IPS-18a (cell line): ENCODE data around the gene ZFAND5.

Source experiments
- H3K27ac ChIP-seq: one replicate; pipeline ENCODE4 v1.5.1; 2013; ENCODE audit warnings: low read length
- H3K27me3 ChIP-seq: one replicate; pipeline ENCODE4 v1.6.1; 2013; ENCODE audit warnings: mild to moderate bottlenecking, low read length; ENCODE audit not compliant: control insufficient read depth, insufficient read depth
- H3K36me3 ChIP-seq: one replicate; pipeline ENCODE4 v1.6.1; 2013; ENCODE audit warnings: low read depth, low read length; ENCODE audit not compliant: control insufficient read depth
- H3K4me1 ChIP-seq: one replicate; pipeline ENCODE4 v1.6.1; 2013; ENCODE audit warnings: low read depth, low read length; ENCODE audit not compliant: control insufficient read depth
- H3K4me3 ChIP-seq: one replicate; pipeline ENCODE4 v1.5.1; 2013; ENCODE audit warnings: low read length
- H3K9ac ChIP-seq: one replicate; pipeline ENCODE4 v1.6.1; 2013; ENCODE audit warnings: mild to moderate bottlenecking, low read length, moderate library complexity
- H3K9me3 ChIP-seq: one replicate; pipeline ENCODE4 v1.6.1; 2013; ENCODE audit warnings: low read depth, low read length; ENCODE audit not compliant: control insufficient read depth

Gene ZFAND5

DNA sequence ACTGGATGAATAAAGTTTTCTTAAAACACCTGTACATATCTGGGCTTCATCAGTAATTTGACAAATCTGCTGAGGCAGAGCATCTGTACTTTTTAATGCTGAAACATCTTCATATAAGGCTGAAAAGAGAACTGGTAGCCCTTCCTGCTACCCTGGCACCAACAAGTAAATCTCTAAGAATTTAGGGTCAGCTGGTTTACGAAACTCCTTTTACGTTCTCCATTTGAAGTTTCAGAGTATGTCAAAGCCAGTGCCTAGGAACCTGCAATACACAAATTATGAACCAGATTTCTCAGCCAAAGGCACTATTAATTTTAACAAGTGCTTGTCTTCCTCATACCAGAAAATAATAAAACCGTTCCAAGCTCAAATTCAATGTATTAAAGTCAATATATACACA is 3.8 kb downstream of the ZFAND5 start:
- no peaks in the 10 kb centered on the region for H3K9me3 ChIP-seq
- H3K4me1 ChIP-seq, result peaks cover 11% of the 10 kb centered on the region
- peaks cover 74% of the 10 kb centered on the region for H3K36me3 ChIP-seq
- peak overlapping the region; percentile 98 for H3K4me3 ChIP-seq
- H3K27ac ChIP-seq, result no peak overlapping the region
- no peak overlapping the region for H3K9ac ChIP-seq
- no peaks in the 10 kb centered on the region for H3K27me3 ChIP-seq

GRCh38 chr9:72360324-72360723 is 4.7 kb downstream of the ZFAND5 start:
- H3K9me3 ChIP-seq, result no peaks in the 10 kb centered on the region
- H3K27ac ChIP-seq, result no peak overlapping the region
- peaks cover 83% of the 10 kb centered on the region for H3K36me3 ChIP-seq
- no peaks in the 10 kb centered on the region for H3K27me3 ChIP-seq
- H3K4me3 ChIP-seq, result peak overlapping the region; percentile 4
- no peak overlapping the region for H3K9ac ChIP-seq
- peaks cover 11% of the 10 kb centered on the region for H3K4me1 ChIP-seq

- H3K4me1 ChIP-seq, result peaks cover 5% of the 10 kb centered on the region
- no peak overlapping the region for H3K27ac ChIP-seq
- H3K4me3 ChIP-seq, result no peak overlapping the region
- no peaks in the 10 kb centered on the region for H3K27me3 ChIP-seq
- H3K9me3 ChIP-seq, result no peaks in the 10 kb centered on the region
- peaks cover 75% of the 10 kb centered on the region for H3K36me3 ChIP-seq
- H3K9ac ChIP-seq, result no peak overlapping the region
Measured at GRCh38 chr9:72356041-72356582, 8.9 kb downstream of the ZFAND5 start.

GRCh38 chr9:72355153-72355552 is 9.9 kb downstream of the ZFAND5 start:
- Histone ChIP-seq H3K36me3 (peaks cover 66% of the 10 kb centered on the region), H3K27me3 (no peaks in the 10 kb centered on the region), H3K9me3 (no peaks in the 10 kb centered on the region), H3K4me1 (no peaks in the 10 kb centered on the region), H3K4me3 (no peak overlapping the region), H3K27ac (no peak overlapping the region), H3K9ac (no peak overlapping the region)

GRCh38 chr9:72354704-72355103 is 10.3 kb downstream of the ZFAND5 start:
- H3K27me3 ChIP-seq, result no peaks in the 10 kb centered on the region
- no peaks in the 10 kb centered on the region for H3K4me1 ChIP-seq
- peaks cover 61% of the 10 kb centered on the region for H3K36me3 ChIP-seq
- no peak overlapping the region for H3K9ac ChIP-seq
- H3K4me3 ChIP-seq, result no peak overlapping the region
- no peak overlapping the region for H3K27ac ChIP-seq
- H3K9me3 ChIP-seq, result no peaks in the 10 kb centered on the region

- Histone ChIP-seq H3K9me3 (no peaks in the 10 kb centered on the region), H3K36me3 (peaks cover 50% of the 10 kb centered on the region), H3K9ac (no peak overlapping the region), H3K27me3 (no peaks in the 10 kb centered on the region), H3K4me3 (no peak overlapping the region), H3K27ac (no peak overlapping the region), H3K4me1 (no peaks in the 10 kb centered on the region)
Measured at GRCh38 chr9:72353455-72354116, 11.4 kb downstream of the ZFAND5 start.

DNA sequence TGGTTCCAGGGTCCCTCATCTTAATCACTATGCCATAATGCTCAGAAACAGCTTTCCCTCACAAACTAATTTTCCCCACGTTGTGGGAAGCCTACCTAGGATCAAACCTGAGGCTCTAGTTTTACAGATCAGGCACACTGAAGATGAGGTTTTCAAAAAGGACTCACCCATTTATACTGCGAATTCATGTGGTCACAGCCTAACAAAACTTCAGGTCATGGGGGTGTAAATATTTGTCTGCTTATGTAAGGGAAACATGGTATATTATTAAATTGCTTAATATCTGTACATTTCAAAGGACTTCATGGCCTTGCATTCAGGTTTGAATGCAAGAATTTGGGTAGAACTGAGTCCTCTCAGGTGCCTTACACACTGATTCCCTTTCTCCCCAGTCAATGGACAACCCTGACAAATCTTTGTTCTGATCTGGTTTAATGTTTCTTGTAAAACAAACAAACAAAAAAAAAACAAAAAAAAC is 12.1 kb downstream of the ZFAND5 start:
- Histone ChIP-seq H3K27ac (no peak overlapping the region), H3K4me3 (no peak overlapping the region), H3K36me3 (peaks cover 44% of the 10 kb centered on the region), H3K4me1 (no peaks in the 10 kb centered on the region), H3K27me3 (no peaks in the 10 kb centered on the region), H3K9ac (no peak overlapping the region), H3K9me3 (no peaks in the 10 kb centered on the region)

DNA sequence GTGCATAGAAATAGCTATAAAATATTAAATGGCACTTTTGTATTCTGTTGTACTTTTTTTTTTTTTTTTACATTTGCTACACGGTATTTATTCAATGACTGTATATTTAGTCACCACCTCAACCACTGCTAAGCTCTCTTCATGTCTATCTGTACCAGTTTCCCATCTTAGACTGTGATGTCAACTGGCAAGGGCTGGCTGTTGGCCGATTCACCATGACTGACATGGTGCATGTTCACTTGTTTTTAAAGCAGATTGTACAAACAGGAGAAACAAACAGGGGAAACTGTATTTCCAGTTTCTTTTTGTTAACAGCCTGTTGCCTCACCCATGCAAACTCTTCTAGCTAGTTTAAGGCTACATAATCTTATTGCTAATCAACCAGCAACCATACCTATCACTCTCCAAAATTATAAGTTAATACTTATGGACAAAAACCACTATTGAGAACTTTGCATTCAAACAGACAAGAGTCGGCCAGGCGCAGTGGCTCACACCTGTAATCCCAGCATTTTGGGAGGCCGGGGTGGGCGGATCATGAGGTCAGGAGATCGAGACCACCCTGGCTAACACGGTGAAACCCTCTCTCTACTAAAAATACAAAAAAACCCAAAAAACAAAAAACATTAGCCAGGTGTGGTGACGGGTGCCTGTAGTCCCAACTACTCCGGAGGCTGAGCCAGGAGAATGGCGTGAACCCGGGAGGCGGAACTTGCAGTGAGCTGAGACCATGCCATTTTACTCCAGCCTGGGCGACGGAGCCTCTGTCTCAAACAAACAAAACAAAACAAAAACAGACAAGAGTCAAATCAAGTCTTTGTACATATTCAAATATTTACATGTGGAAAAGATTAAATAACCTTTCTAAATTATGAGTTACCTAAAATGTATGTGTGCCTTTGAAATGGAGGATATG is 13.2 kb downstream of the ZFAND5 start:
- no peak overlapping the region for H3K4me3 ChIP-seq
- H3K36me3 ChIP-seq, result peaks cover 32% of the 10 kb centered on the region
- no peak overlapping the region for H3K9ac ChIP-seq
- H3K9me3 ChIP-seq, result no peaks in the 10 kb centered on the region
- no peaks in the 10 kb centered on the region for H3K4me1 ChIP-seq
- no peaks in the 10 kb centered on the region for H3K27me3 ChIP-seq
- no peak overlapping the region for H3K27ac ChIP-seq

GRCh38 chr9:72349911-72350310 is 15.1 kb downstream of the ZFAND5 start:
- Histone ChIP-seq H3K27me3 (no peaks in the 10 kb centered on the region), H3K9ac (no peak overlapping the region), H3K36me3 (peaks cover 13% of the 10 kb centered on the region), H3K4me3 (no peak overlapping the region), H3K9me3 (no peaks in the 10 kb centered on the region), H3K27ac (no peak overlapping the region), H3K4me1 (no peaks in the 10 kb centered on the region)

GRCh38 chr9:72349240-72349639 is 15.8 kb downstream of the ZFAND5 start:
- Histone ChIP-seq H3K9ac (no peak overlapping the region), H3K9me3 (no peaks in the 10 kb centered on the region), H3K27ac (no peak overlapping the region), H3K4me1 (no peaks in the 10 kb centered on the region), H3K27me3 (no peaks in the 10 kb centered on the region), H3K36me3 (peaks cover 7% of the 10 kb centered on the region), H3K4me3 (no peak overlapping the region)

GRCh38 chr9:72346333-72346732 is 18.7 kb downstream of the ZFAND5 start:
- Histone ChIP-seq H3K9me3 (no peaks in the 10 kb centered on the region), H3K9ac (no peak overlapping the region), H3K27me3 (no peaks in the 10 kb centered on the region), H3K4me3 (no peak overlapping the region), H3K4me1 (no peaks in the 10 kb centered on the region), H3K27ac (no peak overlapping the region), H3K36me3 (no peaks in the 10 kb centered on the region)
